Superior temporal gyrus (tissue), 1 donor: ENCODE results near the gene TSPAN1.
"Not testable (repeated sequence)": the region's sequence is repeated elsewhere in the genome, so short reads cannot be mapped to it uniquely, and the experiment has no call there.

Experiments
- DNase-seq: peaks from one replicate; pipeline ENCODE4 v3.0.0-alpha.2; 2016; ENCODE audit errors: extremely low spot score

TSPAN1 gene

GRCh38 chr1:46218443-46218842 is 43.6 kb downstream of the TSPAN1 start:
- peak; percentile 9 for DNase-seq

- DNase-seq, result peak; percentile 50
Measured at GRCh38 chr1:46219551-46220520, 44.9 kb downstream of the TSPAN1 start.

GRCh38 chr1:46220808-46221207 is 45.9 kb downstream of the TSPAN1 start:
- DNase-seq, result peak; percentile 10

DNA sequence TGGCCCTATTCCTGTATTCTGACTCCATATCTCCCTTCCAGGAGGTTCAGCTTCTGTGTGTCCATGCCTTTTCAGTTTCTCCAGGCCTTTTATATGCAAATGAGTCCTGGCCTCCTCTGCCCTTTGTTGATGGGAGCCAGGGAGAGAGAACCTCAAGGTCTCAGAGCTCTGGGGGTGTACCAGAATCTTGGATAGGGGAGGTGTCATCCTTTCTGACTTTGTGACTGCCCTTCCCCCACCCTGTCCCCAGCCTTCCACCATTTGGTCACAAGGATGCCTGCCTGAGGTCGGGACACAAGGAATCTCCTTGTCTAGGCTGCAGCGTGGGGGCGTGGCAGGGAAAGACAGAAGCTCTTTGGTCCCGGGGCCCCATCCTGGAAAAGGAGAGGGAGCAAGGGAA is 46.9 kb downstream of the TSPAN1 start:
- DNase-seq, result peak; percentile 90

- DNase-seq, result not testable (repeated sequence)
Measured at GRCh38 chr1:46223055-46223454, 48.2 kb downstream of the TSPAN1 start.

- DNase-seq, result peak; percentile 96
Measured at GRCh38 chr1:46223472-46223943, 48.6 kb downstream of the TSPAN1 start.

DNA sequence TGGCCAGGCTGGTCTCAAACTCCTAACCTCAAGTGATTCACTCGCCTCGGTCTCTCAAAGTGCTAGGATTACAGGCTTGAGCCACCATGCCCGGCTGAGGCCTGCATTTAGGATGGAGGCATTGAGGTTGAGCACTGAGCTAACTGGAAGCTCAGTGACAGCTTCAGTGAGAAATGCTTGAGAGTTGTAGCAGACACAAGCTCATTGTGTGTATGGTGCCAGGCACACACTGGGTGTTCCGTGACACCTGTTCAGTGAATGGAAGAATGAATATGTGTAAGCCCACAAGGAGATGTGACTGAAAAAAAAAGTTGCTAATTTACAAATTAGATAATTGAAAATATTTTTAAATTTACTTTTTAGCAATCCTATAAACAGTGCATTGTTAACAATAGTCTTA is 50.1 kb downstream of the TSPAN1 start:
- peak; percentile 70 for DNase-seq

DNA sequence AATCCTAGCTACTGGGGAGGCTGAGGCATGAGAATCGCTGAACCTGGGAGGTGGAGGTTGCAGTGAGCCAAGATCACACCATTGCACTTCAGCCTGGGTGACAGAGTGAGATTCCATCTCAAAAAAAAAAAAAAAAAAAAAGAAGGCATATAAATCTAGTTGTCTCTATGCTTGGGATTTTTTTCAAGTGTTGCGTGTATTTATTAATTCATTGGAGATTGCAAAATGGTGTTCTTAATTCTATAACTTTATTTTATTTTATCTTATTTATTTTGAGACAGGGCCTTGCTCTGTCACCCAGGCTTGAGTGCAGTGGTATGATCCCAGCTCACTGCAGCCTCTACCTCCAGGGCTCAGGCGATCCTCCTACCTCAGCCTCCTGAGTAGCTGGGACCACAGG is 56.3 kb downstream of the TSPAN1 start:
- not testable (repeated sequence) for DNase-seq
